ENCODE data around the gene RAB39B.

Gene RAB39B

GRCh38 chrX:155215443-155216178 is 48.7 kb downstream of the RAB39B start:
- no peak for DNase-seq (ENCODE audit: low read depth)

DNA sequence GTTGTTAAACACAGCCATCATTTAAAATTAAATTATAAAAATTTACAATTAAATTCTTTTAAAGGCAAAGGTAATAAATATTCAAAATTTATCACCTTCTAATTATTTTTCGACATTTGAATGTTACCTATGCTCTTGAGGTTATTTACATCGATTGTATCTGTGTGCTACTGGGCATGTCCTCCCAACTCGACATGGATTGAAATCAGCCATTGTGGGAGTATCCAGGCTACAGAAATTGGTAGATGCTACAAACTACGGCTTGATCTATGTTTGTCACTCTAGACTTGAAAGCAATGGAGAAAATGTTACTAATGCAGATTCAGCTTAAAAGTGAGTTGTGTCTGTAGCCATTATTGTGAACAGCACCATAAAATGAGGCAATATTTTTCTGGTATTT is 50.6 kb downstream of the RAB39B start:
- no peak for DNase-seq (ENCODE audit: low read depth)

DNA sequence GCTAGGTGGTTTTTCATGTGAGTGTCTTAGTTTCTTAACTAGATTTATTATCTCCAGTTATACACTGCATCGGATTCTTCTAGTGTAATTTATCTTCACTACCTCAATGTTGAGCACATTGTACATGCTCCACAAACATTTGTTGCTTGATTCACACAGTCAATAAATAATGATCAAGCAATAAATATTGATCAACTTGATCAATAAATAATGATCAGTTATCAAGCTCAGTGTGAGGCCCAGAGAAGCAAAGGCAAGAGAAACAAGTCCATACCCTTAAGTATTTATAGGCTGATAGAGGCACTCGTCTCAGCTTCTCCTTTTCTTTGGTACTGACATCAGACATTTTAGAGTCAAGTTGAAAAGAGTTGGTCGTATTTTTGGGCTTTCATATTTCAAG is 53.1 kb downstream of the RAB39B start:
- no peak for DNase-seq (ENCODE audit: low read depth)

Measured in GM04504 (cell line).